GM19395 (cell line): ENCODE data around the gene MMP24.
"Not testable (repeated sequence)": the region's sequence is repeated elsewhere in the genome, so short reads cannot be mapped to it uniquely, and the experiment has no call there.

ENCODE experiments used
- ATAC-seq: cut with Tn5 transposase; IDR thresholded peaks from one replicate; pipeline ENCODE4 v1.9.1; 2021; ENCODE audit warnings: mild to moderate bottlenecking, moderate library complexity; ENCODE audit not compliant: unreplicated experiment

Gene MMP24

DNA sequence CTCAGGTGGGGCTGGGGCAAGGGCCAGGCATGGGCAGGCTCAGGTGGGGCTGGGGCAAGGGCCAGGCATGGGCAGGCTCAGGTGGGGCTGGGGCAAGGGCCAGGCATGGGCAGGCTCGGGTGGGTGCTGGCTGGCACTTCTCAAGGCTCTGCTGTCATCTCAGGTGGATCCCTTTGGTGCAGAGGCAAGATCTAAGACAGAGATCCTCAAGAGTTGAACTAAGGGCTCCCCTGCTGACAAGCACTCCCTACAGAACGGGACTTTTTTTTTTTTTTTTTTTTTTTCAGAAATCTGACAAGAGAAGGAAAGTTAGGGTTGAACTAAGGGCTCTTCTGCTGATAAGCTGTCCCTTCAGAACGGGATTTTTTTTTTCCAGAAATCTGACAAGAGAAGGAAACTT is 26.5 kb downstream of the MMP24 start:
- ATAC-seq = no peak

DNA sequence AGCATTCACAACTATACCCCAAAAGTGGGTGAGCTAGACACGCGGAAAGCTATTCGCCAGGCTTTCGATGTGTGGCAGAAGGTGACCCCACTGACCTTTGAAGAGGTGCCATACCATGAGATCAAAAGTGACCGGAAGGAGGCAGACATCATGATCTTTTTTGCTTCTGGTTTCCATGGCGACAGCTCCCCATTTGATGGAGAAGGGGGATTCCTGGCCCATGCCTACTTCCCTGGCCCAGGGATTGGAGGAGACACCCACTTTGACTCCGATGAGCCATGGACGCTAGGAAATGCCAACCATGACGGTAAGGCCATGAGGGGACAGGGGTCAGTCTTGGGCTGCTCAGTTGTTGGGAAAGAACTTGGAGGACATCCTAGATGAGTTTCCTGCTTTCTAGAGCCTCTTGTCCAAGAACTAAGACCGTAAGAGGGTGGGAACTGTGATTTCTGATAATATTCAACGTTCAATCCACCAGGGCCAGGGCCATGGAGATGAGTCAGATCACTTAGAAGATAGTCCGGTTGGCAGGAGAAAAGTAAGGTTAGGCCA is 28.0 kb downstream of the MMP24 start:
- ATAC-seq = no peak

GRCh38 chr20:35257175-35257909 is 30.9 kb downstream of the MMP24 start:
- ATAC-seq = no peak

GRCh38 chr20:35260426-35260825 is 33.9 kb downstream of the MMP24 start:
- ATAC-seq = no peak

- not testable (repeated sequence) for ATAC-seq
These were observed 35.8 kb downstream of the MMP24 start for GRCh38 chr20:35262321-35262720.

DNA sequence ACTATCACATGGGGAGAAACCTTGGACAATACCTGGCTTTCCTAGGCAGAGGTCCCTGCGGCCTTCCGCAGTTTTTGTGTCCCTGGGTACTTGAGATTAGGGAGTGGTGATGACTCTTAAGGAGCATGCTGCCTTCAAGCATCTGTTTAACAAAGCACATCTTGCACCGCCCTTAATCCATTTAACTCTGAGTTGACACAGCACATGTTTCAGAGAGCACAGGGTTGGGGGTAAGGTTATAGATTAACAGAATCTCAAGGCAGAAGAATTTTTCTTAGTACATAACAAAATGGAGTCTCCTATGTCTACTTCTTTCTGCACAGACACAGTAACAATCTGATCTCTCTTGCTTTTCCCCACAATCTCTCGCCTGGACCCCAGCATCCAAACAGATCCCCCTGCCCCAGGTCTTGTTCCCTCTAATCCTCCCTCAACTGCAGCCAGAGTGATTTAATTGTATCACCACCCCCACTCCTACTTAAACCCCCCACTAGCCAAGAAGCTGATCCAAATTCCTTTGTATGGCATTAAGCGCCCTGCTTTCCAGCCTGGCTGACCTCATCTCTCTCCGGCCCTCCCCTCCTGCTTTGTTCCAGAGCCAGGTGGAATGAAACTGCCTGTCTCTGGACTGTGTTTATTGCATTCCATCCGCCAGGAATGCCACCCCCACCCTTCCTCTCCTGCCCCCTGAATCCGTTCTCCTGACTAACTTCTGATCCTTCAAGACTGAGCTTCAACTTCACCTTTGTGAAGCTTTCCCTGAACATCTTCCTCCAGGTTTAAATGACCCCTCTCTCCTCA is 36.4 kb downstream of the MMP24 start:
- ATAC-seq = not testable (repeated sequence)

DNA sequence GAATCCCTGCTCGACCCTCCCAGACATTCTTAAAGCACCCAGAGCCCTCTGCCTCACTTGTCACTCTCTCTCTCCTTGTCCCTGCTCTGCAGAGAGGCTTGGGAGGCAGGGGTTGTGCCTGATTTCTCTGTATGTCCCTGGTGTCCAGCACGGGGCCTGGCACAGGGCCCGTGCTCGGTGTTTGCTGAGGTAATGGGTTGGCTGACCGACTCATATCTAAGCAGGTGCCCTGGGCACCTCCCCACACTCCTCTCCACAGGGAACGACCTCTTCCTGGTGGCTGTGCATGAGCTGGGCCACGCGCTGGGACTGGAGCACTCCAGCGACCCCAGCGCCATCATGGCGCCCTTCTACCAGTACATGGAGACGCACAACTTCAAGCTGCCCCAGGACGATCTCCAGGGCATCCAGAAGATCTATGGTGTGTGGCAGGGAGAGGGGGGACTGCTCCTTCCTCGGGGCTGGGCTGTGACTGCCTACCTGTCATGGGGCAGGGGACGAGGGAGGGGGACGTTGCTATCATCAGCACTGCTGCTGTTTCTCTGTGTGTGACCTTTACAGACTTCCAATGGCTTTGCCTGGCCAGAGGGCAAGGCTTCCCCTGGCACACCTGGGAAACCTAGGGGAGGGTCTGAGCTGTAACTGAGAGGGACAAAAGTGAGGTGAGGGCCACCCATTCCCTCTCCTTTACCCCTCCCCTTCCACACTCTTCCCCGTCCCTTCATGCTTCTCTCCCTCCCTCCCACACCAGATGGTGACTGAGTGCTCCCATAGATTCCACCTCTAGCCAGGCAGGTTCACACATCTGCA is 37.2 kb downstream of the MMP24 start:
- no peak for ATAC-seq

GRCh38 chr20:35264755-35265154 is 38.3 kb downstream of the MMP24 start:
- no peak for ATAC-seq

DNA sequence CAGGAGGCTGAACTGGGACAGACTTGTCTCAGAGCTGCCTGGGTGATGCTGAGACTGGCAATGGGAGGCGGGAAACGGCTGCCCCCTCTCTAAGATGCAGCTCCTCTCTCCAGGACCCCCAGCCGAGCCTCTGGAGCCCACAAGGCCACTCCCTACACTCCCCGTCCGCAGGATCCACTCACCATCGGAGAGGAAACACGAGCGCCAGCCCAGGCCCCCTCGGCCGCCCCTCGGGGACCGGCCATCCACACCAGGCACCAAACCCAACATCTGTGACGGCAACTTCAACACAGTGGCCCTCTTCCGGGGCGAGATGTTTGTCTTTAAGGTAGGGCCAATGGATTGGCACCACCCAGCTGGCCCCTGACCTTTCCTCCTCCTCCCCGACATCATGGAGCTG is 40.6 kb downstream of the MMP24 start:
- ATAC-seq = no peak

- no peak for ATAC-seq
These were observed 42.7 kb downstream of the MMP24 start for GRCh38 chr20:35269055-35269781.

- no peak for ATAC-seq
These were observed 43.8 kb downstream of the MMP24 start for GRCh38 chr20:35270021-35270902.

- ATAC-seq = no peak
These were observed 44.8 kb downstream of the MMP24 start for GRCh38 chr20:35271073-35271882.

GRCh38 chr20:35271904-35272303 is 45.4 kb downstream of the MMP24 start:
- ATAC-seq = no peak

DNA sequence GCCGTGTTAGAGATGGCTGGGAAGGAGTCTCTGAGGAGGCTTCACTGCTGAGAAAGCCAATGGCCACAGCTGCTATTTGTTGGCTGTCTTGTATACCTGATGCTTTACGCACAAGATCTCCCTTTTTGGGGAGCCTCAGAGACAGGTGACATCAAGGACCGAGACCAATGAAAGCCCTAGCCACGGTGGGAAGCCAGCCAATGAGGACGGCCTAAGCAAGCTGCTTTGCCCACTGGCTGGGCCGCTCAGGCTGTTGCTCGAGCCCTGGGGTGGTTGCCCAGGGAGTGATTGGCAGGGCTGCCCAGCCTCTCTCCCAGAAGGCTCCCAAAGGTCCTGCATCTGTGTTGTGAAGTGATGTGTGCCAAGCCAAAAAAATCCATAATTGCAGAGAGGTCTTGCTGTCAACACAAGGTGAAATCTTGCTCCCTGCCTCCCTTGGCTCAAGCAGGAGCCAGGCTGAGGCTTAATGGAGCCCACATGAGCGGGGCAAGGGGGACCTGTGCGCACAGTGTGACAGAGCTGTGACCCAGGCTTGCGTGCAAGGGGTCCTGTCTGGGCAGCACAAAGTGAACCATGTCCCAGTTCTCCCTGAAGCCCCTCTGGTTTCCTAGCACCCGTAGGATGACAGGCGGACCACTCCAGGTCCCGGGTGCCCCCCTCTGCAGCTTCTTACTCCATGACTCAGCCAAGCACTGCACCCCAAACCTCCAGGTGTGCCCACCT is 47.1 kb downstream of the MMP24 start:
- ATAC-seq = no peak

GRCh38 chr20:35274172-35275092 is 47.9 kb downstream of the MMP24 start:
- no peak for ATAC-seq

DNA sequence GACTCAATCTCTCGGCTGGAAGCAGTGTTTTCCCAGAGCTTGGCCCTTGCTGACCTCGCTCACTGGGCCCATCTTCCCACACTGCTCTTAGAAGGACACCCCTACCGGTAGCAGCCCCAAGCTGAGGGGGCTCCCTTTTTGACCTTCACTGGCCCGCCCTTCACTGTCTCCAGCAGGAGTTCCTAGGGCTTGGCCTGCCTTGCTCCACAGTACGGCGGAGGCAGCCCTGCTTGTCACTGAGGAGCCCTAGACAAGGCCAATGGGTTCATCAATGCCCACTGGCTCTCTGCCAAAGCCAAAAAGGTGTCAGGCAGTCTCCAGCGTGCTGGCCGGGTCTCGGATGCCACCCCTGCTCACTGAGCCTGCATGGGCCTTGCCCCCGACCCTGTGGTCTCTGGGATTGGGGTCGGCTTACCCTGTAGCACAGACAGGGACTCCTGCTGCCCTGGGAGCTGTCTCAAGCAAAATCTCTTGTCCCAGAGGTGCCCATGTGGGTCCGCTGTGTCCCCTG is 49.3 kb downstream of the MMP24 start:
- ATAC-seq = no peak

DNA sequence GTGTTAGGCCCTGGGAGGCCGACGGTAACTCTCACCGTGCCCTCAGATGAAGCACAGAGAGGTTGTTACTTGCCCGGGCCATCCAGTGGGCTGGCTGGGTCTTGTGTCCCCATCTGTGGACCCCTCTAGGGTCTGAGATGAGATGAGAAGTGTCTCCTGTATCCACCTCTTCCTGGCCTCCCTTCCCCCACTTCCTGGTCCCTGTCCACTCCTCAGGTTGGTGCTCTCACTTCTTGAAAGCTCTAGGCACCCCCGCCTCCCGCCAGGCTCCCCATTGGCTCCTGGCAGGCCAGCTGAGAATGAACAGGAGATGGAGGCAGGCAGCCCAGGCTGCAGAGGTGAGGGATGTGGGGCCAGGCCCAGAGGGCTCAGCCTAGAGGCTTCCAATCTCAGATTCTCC is 49.9 kb downstream of the MMP24 start:
- no peak for ATAC-seq
